Psoas muscle (tissue), 8 donors: Measurements from ENCODE around the gene CAPN12. TPM values are rescaled to one million over a fixed set of nuclear protein-coding genes. Genes with fewer than 3 reads are reported as not detected.

Experiments used
- ATAC-seq, 4 donors: fragments of 200-7000 bp; cut with Tn5 transposase; one replicate each; pipeline ENCODE4 v1.9.1; 2020; ENCODE audit warnings: moderate library complexity in 3 of 4, mild to moderate bottlenecking in 2 of 4
- DNase-seq, 2 donors: peaks; one replicate each; pipeline ENCODE4 v3.0.0-alpha.2; 2020
- H3K27ac ChIP-seq: fragments of 200-600 bp; one replicate; pipeline ENCODE4 v1.8.0; 2022
- H3K27me3 ChIP-seq, 3 donors: fragments of 200-600 bp in 1 of 3; one replicate each; pipeline versions ENCODE4 v1.6.1 to v1.8.0; 2013 to 2022; ENCODE audit warnings: low read length in 2 of 3, mild to moderate bottlenecking in 2 of 3, moderate library complexity in 1 of 3; ENCODE audit not compliant: insufficient read depth in 3 of 3
- H3K36me3 ChIP-seq, 2 donors: fragments of 200-600 bp in 1 of 2; one replicate each; pipeline versions ENCODE4 v1.6.1 to v1.8.0; 2013 to 2022; ENCODE audit warnings: low read depth in 1 of 2, mild to moderate bottlenecking in 1 of 2, moderate library complexity in 1 of 2; ENCODE audit not compliant: insufficient read depth in 1 of 2
- H3K4me1 ChIP-seq: fragments of 200-600 bp; one replicate; pipeline ENCODE4 v1.8.0; 2022
- H3K4me3 ChIP-seq: fragments of 200-600 bp; one replicate; pipeline ENCODE4 v1.8.0; 2022; ENCODE audit warnings: mild to moderate bottlenecking
- H3K9me3 ChIP-seq: fragments of 200-600 bp; one replicate; pipeline ENCODE4 v1.8.0; 2022
- CTCF ChIP-seq: fragments of 200-600 bp; IDR thresholded peaks from one replicate; pipeline ENCODE4 v1.8.0; 2022; ENCODE audit warnings: antibody characterized with exemption
- WGBS, 3 donors: extraction: QIAGEN DNeasy Blood & Tissue Kit; methylation state at CpG; one replicate each; pipeline versions ENCODE4 v1.1.6 to v1.1.7; 2013; 5-methylcytosine and 5-hydroxymethylcytosine counted together
- intact Hi-C, 2 donors: fragments of 100-400 bp; cut with DNase I; formaldehyde crosslinking; loops; one replicate each; pipeline versions ENCODE4 v1.11.0 to v1.14.2; 2022
- polyA plus RNA-seq, 3 donors: library from polyadenylated mRNA; stranded (reverse); fragments of 200-250 nt; gene quantifications; one replicate each; pipeline ENCODE4 v1.2.3, GENCODE V29; 2013
- total RNA-seq, 4 donors: library from RNA; stranded (reverse); fragmentation: NEBNext Ultra II Directional in 2 of 4; extraction: Animal tissue kit (Norgen Biotek cat#: 25700) in 2 of 4; gene quantifications; one replicate each; pipeline versions ENCODE4 v1.2.1 to v1.2.4, GENCODE V29; 2021 to 2023
- donor health status: healthy with polysubstance abuse.
- donor health status: DM: no; HTN: no; CAD: no; lungs with moderate emphysema.
- donor health status: Bipolar disorder and iron deficiency.
- donor health status: healthy.
- donor health status: DM: yes; HTN: yes; CAD: no.
- donor health status: DM: no; HTN: no; CAD: no.
- donor health status: DM: no; HTN: no; CAD: no.
- donor health status: DM: yes; HTN: yes; CAD: no.

The CAPN12 gene
- total and polyA plus RNA-seq, 7 donors = 0.27 to 0.64 (median 0.35) TPM

GRCh38 chr19:38693380-38694223 lies 50.7 kb downstream of the CAPN12 start:
- Histone ChIP-seq H3K27ac (peak overlapping the region; percentile 98), H3K4me3 (peak overlapping the region; percentile 8), H3K4me1 (peaks cover 76% of the 10 kb centered on the region), H3K27me3 (no peaks in the 10 kb centered on the region), H3K9me3 (no peaks in the 10 kb centered on the region), H3K36me3 (peaks cover 0 to 10% of the 10 kb centered on the region in 2 donors)
- WGBS, 3 donors = 61 to 64% (median 64%) methylated on average over 19 of the region's 19 CpGs
- no peak for TF ChIP-seq CTCF
- intact Hi-C loops = loop anchor here (5.0 kb wide), 1 partner anchor 41 kb away; no protein-coding TSS in a partner anchor
- ATAC-seq (peak; percentile 8 to 15 (median 13)), DNase-seq (no peak)

GRCh38 chr19:38692458-38693379 lies 51.6 kb downstream of the CAPN12 start:
- peaks cover 0 to 10% of the 10 kb centered on the region in 2 donors for H3K36me3 ChIP-seq
- peak overlapping the region; percentile 98 for H3K27ac ChIP-seq
- no peak for DNase-seq
- no peak for TF ChIP-seq CTCF
- peak; percentile 4 to 22 (median 14) for ATAC-seq
- 57 to 68% (median 58%) methylated on average over 25 of the region's 25 CpGs for WGBS, 3 donors
- intact Hi-C loops = loop anchor here (5.0 kb wide), 1 partner anchor 40 kb away; no protein-coding TSS in a partner anchor
- peaks cover 79% of the 10 kb centered on the region for H3K4me1 ChIP-seq
- H3K27me3 ChIP-seq = no peaks in the 10 kb centered on the region
- no peaks in the 10 kb centered on the region for H3K9me3 ChIP-seq
- H3K4me3 ChIP-seq = peak overlapping the region; percentile 8

DNA sequence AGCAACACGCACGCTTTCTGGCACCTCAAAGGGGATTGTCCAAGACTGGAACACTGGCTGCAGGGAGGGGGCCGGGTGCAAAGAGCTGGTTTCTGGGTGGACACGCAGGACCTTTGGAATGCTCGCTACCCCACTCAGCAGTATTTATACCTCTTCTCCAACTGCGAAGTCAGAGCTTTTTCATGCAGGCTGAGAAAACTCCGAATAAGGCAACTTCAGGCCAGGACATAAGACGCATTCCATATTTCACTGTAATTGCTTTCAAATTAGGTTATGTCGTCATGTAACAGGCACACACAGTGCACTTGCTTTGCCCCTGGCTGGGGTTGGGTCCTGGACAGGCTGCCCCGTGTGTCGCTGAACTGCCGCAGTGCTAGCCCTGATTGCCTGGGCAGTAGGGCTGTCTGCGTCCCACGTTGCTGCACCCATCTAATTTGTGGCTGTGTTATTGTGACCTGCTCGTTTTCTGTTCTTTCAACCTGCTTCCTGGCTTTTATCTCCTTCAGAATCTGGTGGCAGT lies 52.3 kb downstream of the CAPN12 start:
- H3K27me3 ChIP-seq = no peaks in the 10 kb centered on the region
- H3K9me3 ChIP-seq = no peaks in the 10 kb centered on the region
- H3K27ac ChIP-seq = peak overlapping the region; percentile 98
- ATAC-seq (peak; percentile 76 to 85 (median 76)), DNase-seq (peak; percentile 67 to 85)
- no peak overlapping the region for H3K4me3 ChIP-seq
- peaks cover 75% of the 10 kb centered on the region for H3K4me1 ChIP-seq
- WGBS, 3 donors = 26 to 56% (median 34%) methylated on average over 15 of the region's 15 CpGs
- intact Hi-C loops = loop anchor here (5.0 kb wide), 1 partner anchor 40 kb away; no protein-coding TSS in a partner anchor
- no peak for TF ChIP-seq CTCF
- peaks cover 0 to 5% of the 10 kb centered on the region in 2 donors for H3K36me3 ChIP-seq

GRCh38 chr19:38690832-38691231 lies 53.4 kb downstream of the CAPN12 start:
- H3K27ac ChIP-seq = peak overlapping the region; percentile 98
- no peak overlapping the region for H3K4me3 ChIP-seq
- no peak for TF ChIP-seq CTCF
- peaks cover 76% of the 10 kb centered on the region for H3K4me1 ChIP-seq
- intact Hi-C loops = loop anchor here (5.0 kb wide), 1 partner anchor 39 kb away; no protein-coding TSS in a partner anchor
- DNase-seq = no peak
- ATAC-seq = no peak
- 73 to 85% (median 79%) methylated on average over 7 of the region's 7 CpGs for WGBS, 3 donors
- no peaks in the 10 kb centered on the region for H3K36me3 ChIP-seq
- H3K9me3 ChIP-seq = no peaks in the 10 kb centered on the region
- no peaks in the 10 kb centered on the region for H3K27me3 ChIP-seq
